Placental pericyte (primary cell): Measurements from ENCODE around the gene TBKBP1. TPM values are rescaled to one million over a fixed set of nuclear protein-coding genes. Genes with fewer than 3 reads are reported as not detected.

Experiments used
- small RNA-seq: library from RNA; depleted of rRNA; stranded (forward); fragments of <200 nt; gene quantifications from one replicate; pipeline ENCODE3, GENCODE V24; 2012; ENCODE audit warnings: low replicate concordance
- total RNA-seq: library from RNA; depleted of rRNA; stranded (reverse); fragments of >200 nt; gene quantifications from 2 replicates; pipeline ENCODE4 v1.2.3, GENCODE V29; 2012

Gene TBKBP1
- 9.3 and 12.9 TPM in 2 replicates for total RNA-seq

GRCh38 chr17:47693731-47694580 lies at the start of gene TBKBP1:
Gene TBKBP1 (plus strand): TSS chr17:47694161. CDS start chr17:47696113, 1,952 bp downstream.

GRCh38 chr17:47649153-47649971 lies 44.6 kb upstream of the TBKBP1 start, which contains the start of gene KPNB1:
Gene KPNB1 (plus strand): TSS chr17:47649919. CDS start chr17:47650245, 326 bp downstream.

GRCh38 chr17:47733047-47733673 lies 39.2 kb downstream of the TBKBP1 start, which contains the start of gene TBX21:
Gene TBX21 (plus strand): TSS chr17:47733236. CDS start chr17:47733455, 219 bp downstream.

Small RNA genes lying within 50 kb of the gene (small RNA-seq; reads per million reads assigned to genes)
- gene AC015674.1 = not detected

Other genes starting within 250 kb of the TBKBP1 start
- 88.3 and 99.8 TPM in 2 replicates for gene NPEPPS, start 163.1 kb upstream of the TBKBP1 start, total RNA-seq
- gene KPNB1, start 44.2 kb upstream of the TBKBP1 start, total RNA-seq = 545 and 705 TPM in 2 replicates
- gene TBX21, start 39.1 kb downstream of the TBKBP1 start, total RNA-seq = 0.29 TPM in 1 of 2 replicates, not detected in the other
- gene OSBPL7, start 127.6 kb downstream of the TBKBP1 start, total RNA-seq = 3.5 and 4.3 TPM in 2 replicates
- 30.6 and 56.2 TPM in 2 replicates for gene MRPL10, start 137.4 kb downstream of the TBKBP1 start, total RNA-seq
- 0.22 and 0.29 TPM in 2 replicates for gene LRRC46, start 137.5 kb downstream of the TBKBP1 start, total RNA-seq
- 30.8 and 33.7 TPM in 2 replicates for gene SCRN2, start 147.1 kb downstream of the TBKBP1 start, total RNA-seq
- 0.22 and 0.43 TPM in 2 replicates for gene SP6, start 157.0 kb downstream of the TBKBP1 start, total RNA-seq
- gene SP2, start 202.1 kb downstream of the TBKBP1 start, total RNA-seq = 3.7 and 6.6 TPM in 2 replicates
- 37.9 and 52.0 TPM in 2 replicates for gene PNPO, start 247.4 kb downstream of the TBKBP1 start, total RNA-seq